ENCODE results near the gene RAD51B. TPM values are rescaled to one million over a fixed set of nuclear protein-coding genes. Genes with fewer than 3 reads are reported as not detected.

RAD51B gene
- total RNA-seq, 1 experiment from 2014 or later: 16.7 TPM

DNA sequence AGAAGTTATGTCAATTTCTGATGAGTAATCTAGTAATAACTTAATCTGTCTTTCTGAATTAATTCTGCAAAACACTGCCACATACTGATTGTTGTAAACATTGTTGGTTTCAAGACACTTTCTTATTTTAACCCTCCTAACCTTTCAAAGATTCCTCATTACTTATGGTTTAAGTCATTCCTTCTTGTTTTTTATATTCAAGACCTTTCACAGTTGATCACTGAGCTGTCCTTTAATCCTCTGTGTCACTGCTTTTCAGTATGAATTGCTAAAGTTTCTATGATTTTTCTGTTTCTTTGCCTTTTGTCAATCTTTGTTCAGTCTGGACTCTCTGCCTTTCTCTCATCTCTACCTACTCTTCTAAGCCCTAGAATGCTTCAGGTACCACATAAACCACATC lies 164.7 kb downstream of the RAD51B start:
- Histone ChIP-seq H2BK20ac (ENCODE audit: low read depth, low read length, poor library complexity, severe bottlenecking) (no peak overlapping the region), H3K14ac (ENCODE audit: insufficient read depth, low read length) (no peak overlapping the region), H3K79me2 (ENCODE audit: insufficient read depth, low read length) (no peaks in the 10 kb centered on the region), H3K4me2 (ENCODE audit: insufficient read depth, insufficient read length, low read length) (no peak overlapping the region), H4K8ac (replicated peaks; ENCODE audit: insufficient read length, low read depth, low read length) (no peak overlapping the region), H3K18ac (ENCODE audit: insufficient read length, low read depth, low read length) (no peak overlapping the region), H3K23ac (ENCODE audit: insufficient read length, low read depth, low read length) (no peak overlapping the region), H3K4ac (ENCODE audit: low read depth, low read length) (no peak overlapping the region), H3K9me3 (ENCODE audit: control insufficient read depth, low read depth, low read length) (no peaks in the 10 kb centered on the region), H2AFZ (ENCODE audit: low read length) (no peak overlapping the region), H3K23me2 (ENCODE audit: insufficient read length, low read depth, low read length, poor library complexity, severe bottlenecking) (no peaks in the 10 kb centered on the region), H4K91ac (ENCODE audit: insufficient read length, low read depth, low read length) (no peak overlapping the region), H4K5ac (ENCODE audit: insufficient read length, low read depth, low read length) (no peak overlapping the region), H3K56ac (ENCODE audit: insufficient read length, low read depth, low read length) (no peak overlapping the region), H3T11ph (ENCODE audit: low read length) (no peak overlapping the region), H4K20me1 (ENCODE audit: control insufficient read depth, insufficient read depth, insufficient read length) (no peaks in the 10 kb centered on the region), H2BK120ac (ENCODE audit: low read depth, low read length, poor library complexity, severe bottlenecking) (no peak overlapping the region), H3K27ac (ENCODE audit: insufficient read length, low read depth, low read length) (no peak overlapping the region), H2BK15ac (ENCODE audit: low read depth, low read length) (no peak overlapping the region), H2BK12ac (ENCODE audit: insufficient read length, low read depth, low read length) (no peak overlapping the region), H3K79me1 (ENCODE audit: insufficient read depth, low read depth, low read length, poor library complexity, severe bottlenecking) (no peaks in the 10 kb centered on the region), H2AK5ac (ENCODE audit: insufficient read length, low read length) (no peak overlapping the region), H3K9ac (ENCODE audit: extremely low read depth, insufficient read length, low read length) (no peak overlapping the region), H2BK5ac (ENCODE audit: insufficient read length, low read length) (no peak overlapping the region), H3K27me3 (ENCODE audit: insufficient read depth, low read length) (no peaks in the 10 kb centered on the region), H3K4me1 (ENCODE audit: insufficient read depth, low read length) (no peaks in the 10 kb centered on the region)
- no peak for DNase-seq
- H3K4me1 Mint-ChIP-seq: peaks cover 0 to 11% of the 10 kb centered on the region in 2 experiments; a peak in 2 of 4 replicates
- no peak overlapping the region for H3K4me3 Mint-ChIP-seq
- H3K36me3 Mint-ChIP-seq (ENCODE audit: insufficient read depth in 1 of 3, low read depth in 3 of 3): no peaks in the 10 kb centered on the region; a peak in 2 of 7 replicates
- H3K27me3 Mint-ChIP-seq (ENCODE audit: low read depth): no peaks in the 10 kb centered on the region
- no peak overlapping the region for H3K27ac Mint-ChIP-seq
- TF ChIP-seq, protein P1, sequence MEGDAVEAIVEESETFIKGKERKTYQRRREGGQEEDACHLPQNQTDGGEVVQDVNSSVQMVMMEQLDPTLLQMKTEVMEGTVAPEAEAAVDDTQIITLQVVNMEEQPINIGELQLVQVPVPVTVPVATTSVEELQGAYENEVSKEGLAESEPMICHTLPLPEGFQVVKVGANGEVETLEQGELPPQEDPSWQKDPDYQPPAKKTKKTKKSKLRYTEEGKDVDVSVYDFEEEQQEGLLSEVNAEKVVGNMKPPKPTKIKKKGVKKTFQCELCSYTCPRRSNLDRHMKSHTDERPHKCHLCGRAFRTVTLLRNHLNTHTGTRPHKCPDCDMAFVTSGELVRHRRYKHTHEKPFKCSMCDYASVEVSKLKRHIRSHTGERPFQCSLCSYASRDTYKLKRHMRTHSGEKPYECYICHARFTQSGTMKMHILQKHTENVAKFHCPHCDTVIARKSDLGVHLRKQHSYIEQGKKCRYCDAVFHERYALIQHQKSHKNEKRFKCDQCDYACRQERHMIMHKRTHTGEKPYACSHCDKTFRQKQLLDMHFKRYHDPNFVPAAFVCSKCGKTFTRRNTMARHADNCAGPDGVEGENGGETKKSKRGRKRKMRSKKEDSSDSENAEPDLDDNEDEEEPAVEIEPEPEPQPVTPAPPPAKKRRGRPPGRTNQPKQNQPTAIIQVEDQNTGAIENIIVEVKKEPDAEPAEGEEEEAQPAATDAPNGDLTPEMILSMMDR (conservative IDR thresholded peaks at IDR 0.05): no peak
- no peaks in the 10 kb centered on the region for H3K9me3 Mint-ChIP-seq
